Skeletal muscle tissue (tissue), 4 donors: Measurements from ENCODE around the gene KLHL22. TPM values are rescaled to one million over a fixed set of nuclear protein-coding genes. Genes with fewer than 3 reads are reported as not detected.
"Not testable (repeated sequence)": the region's sequence is repeated elsewhere in the genome, so short reads cannot be mapped to it uniquely, and the experiment has no call there.

Experiments used
- H3K27ac ChIP-seq: one replicate; pipeline ENCODE4 v1.7.0; 2013; ENCODE audit warnings: mild to moderate bottlenecking, low read depth, low read length, inconsistent platforms
- H3K27me3 ChIP-seq, 3 donors: one replicate each; pipeline ENCODE4 v1.7.0; 2013; ENCODE audit warnings: low read length in 3 of 3; ENCODE audit not compliant: control insufficient read depth in 3 of 3, insufficient read depth in 3 of 3
- H3K36me3 ChIP-seq, 3 donors: one replicate each; pipeline ENCODE4 v1.7.0; 2013; ENCODE audit warnings: low read length in 3 of 3; ENCODE audit not compliant: control insufficient read depth in 3 of 3, insufficient read depth in 3 of 3
- H3K4me1 ChIP-seq, 3 donors: one replicate each; pipeline ENCODE4 v1.7.0; 2013; ENCODE audit warnings: low read length in 3 of 3, mild to moderate bottlenecking in 3 of 3; ENCODE audit not compliant: control insufficient read depth in 3 of 3, insufficient read depth in 3 of 3
- H3K4me3 ChIP-seq, 3 donors: one replicate each; pipeline ENCODE4 v1.7.0; 2013; ENCODE audit warnings: low read length in 3 of 3
- H3K9ac ChIP-seq, 3 donors: one replicate each; pipeline ENCODE4 v1.7.0; 2013; ENCODE audit warnings: low read length in 3 of 3, mild to moderate bottlenecking in 3 of 3, moderate library complexity in 2 of 3, low read depth in 1 of 3
- H3K9me3 ChIP-seq, 3 donors: one replicate each; pipeline ENCODE4 v1.7.0; 2013; ENCODE audit warnings: low read length in 3 of 3; ENCODE audit not compliant: control insufficient read depth in 3 of 3
- total RNA-seq: library from RNA; depleted of rRNA; stranded (reverse); fragments of >200 nt; gene quantifications from one replicate; pipeline ENCODE4 v1.2.3, GENCODE V29; 2014
- donor health status: Osteomylitis.

The KLHL22 gene
- total RNA-seq, 1 donor from 2014 or later: 35.5 TPM

GRCh38 chr22:20488946-20489345 is 6.6 kb downstream of the KLHL22 start:
- Histone ChIP-seq H3K9me3 (no peaks in the 10 kb centered on the region), H3K36me3 (peaks cover 6 to 9% (median 9%) of the 10 kb centered on the region in 3 donors), H3K27ac (no peak overlapping the region), H3K27me3 (no peaks in the 10 kb centered on the region), H3K4me3 (no peak overlapping the region), H3K4me1 (peaks cover 0 to 1% (median under 1%) of the 10 kb centered on the region in 3 donors), H3K9ac (peak overlapping the region in 1 of 3 donors; percentile 25)

GRCh38 chr22:20487715-20488114 is 7.9 kb downstream of the KLHL22 start:
- Histone ChIP-seq H3K9ac (no peak overlapping the region), H3K9me3 (no peaks in the 10 kb centered on the region)

GRCh38 chr22:20486229-20486628 is 9.4 kb downstream of the KLHL22 start:
- no peak overlapping the region for H3K4me3 ChIP-seq
- peaks cover 6 to 12% (median 12%) of the 10 kb centered on the region in 3 donors for H3K36me3 ChIP-seq
- no peaks in the 10 kb centered on the region for H3K27me3 ChIP-seq
- no peaks in the 10 kb centered on the region for H3K9me3 ChIP-seq
- H3K27ac ChIP-seq: no peak overlapping the region
- H3K4me1 ChIP-seq: no peaks in the 10 kb centered on the region
- H3K9ac ChIP-seq: no peak overlapping the region

More at GRCh38 chr22:20487715-20488114, 7.9 kb downstream of the KLHL22 start:
- H3K36me3 ChIP-seq: peaks cover 6 to 12% (median 12%) of the 10 kb centered on the region in 3 donors
- H3K27me3 ChIP-seq: no peaks in the 10 kb centered on the region
- H3K27ac ChIP-seq: no peak overlapping the region
- H3K4me1 ChIP-seq: no peaks in the 10 kb centered on the region
- no peak overlapping the region for H3K4me3 ChIP-seq

GRCh38 chr22:20484948-20485683 is 10.5 kb downstream of the KLHL22 start:
- no peaks in the 10 kb centered on the region for H3K27me3 ChIP-seq
- H3K36me3 ChIP-seq: peaks cover 6 to 12% (median 12%) of the 10 kb centered on the region in 3 donors
- H3K4me3 ChIP-seq: no peak overlapping the region
- H3K27ac ChIP-seq: no peak overlapping the region
- H3K4me1 ChIP-seq: no peaks in the 10 kb centered on the region
- H3K9me3 ChIP-seq: no peaks in the 10 kb centered on the region
- no peak overlapping the region for H3K9ac ChIP-seq

GRCh38 chr22:20483771-20484170 is 11.8 kb downstream of the KLHL22 start:
- peaks cover 2 to 11% (median 7%) of the 10 kb centered on the region in 3 donors for H3K36me3 ChIP-seq
- H3K9ac ChIP-seq: no peak overlapping the region
- H3K27ac ChIP-seq: no peak overlapping the region
- H3K9me3 ChIP-seq: no peaks in the 10 kb centered on the region
- no peaks in the 10 kb centered on the region for H3K27me3 ChIP-seq
- no peaks in the 10 kb centered on the region for H3K4me1 ChIP-seq
- no peak overlapping the region for H3K4me3 ChIP-seq

- not testable (repeated sequence) for H3K9ac ChIP-seq, H3K27me3 ChIP-seq, H3K4me1 ChIP-seq, H3K36me3 ChIP-seq, H3K9me3 ChIP-seq, H3K27ac ChIP-seq, H3K4me3 ChIP-seq
Measured at GRCh38 chr22:20483143-20483506, 12.5 kb downstream of the KLHL22 start.

- H3K27ac ChIP-seq: no peak overlapping the region
Measured at GRCh38 chr22:20479612-20480196, 15.9 kb downstream of the KLHL22 start.

GRCh38 chr22:20478059-20478458 is 17.5 kb downstream of the KLHL22 start:
- not testable (repeated sequence) for H3K9ac ChIP-seq, H3K27me3 ChIP-seq, H3K9me3 ChIP-seq, H3K27ac ChIP-seq, H3K36me3 ChIP-seq, H3K4me3 ChIP-seq, H3K4me1 ChIP-seq

More at GRCh38 chr22:20479612-20480196, 15.9 kb downstream of the KLHL22 start:
- Histone ChIP-seq H3K4me1 (no peaks in the 10 kb centered on the region), H3K9ac (no peak overlapping the region), H3K4me3 (no peak overlapping the region), H3K27me3 (no peaks in the 10 kb centered on the region), H3K36me3 (peaks cover 0 to 3% (median 2%) of the 10 kb centered on the region in 3 donors), H3K9me3 (no peaks in the 10 kb centered on the region)

- not testable (repeated sequence) for H3K27ac ChIP-seq, H3K9me3 ChIP-seq, H3K9ac ChIP-seq, H3K4me1 ChIP-seq, H3K4me3 ChIP-seq, H3K27me3 ChIP-seq
- H3K36me3 ChIP-seq: peaks cover 7 to 10% (median 8%) of the 10 kb centered on the region in 3 donors
Measured at GRCh38 chr22:20475569-20475968, 20.0 kb downstream of the KLHL22 start.

- Histone ChIP-seq H3K9ac (no peak overlapping the region), H3K27ac (no peak overlapping the region), H3K27me3 (no peaks in the 10 kb centered on the region), H3K4me1 (no peaks in the 10 kb centered on the region), H3K36me3 (peaks cover 8 to 12% (median 9%) of the 10 kb centered on the region in 3 donors), H3K9me3 (no peaks in the 10 kb centered on the region), H3K4me3 (no peak overlapping the region)
Measured at GRCh38 chr22:20475115-20475436, 20.5 kb downstream of the KLHL22 start.
